Tibial nerve (tissue), 4 donors: ENCODE data around the gene A3GALT2.

Source experiments
- EP300 ChIP-seq, 2 donors: sonication (generic); formaldehyde crosslinking; IDR thresholded peaks; one replicate each; pipeline ENCODE4 v1.6.1; 2017; ENCODE audit warnings: antibody characterized with exemption in 2 of 2, mild to moderate bottlenecking in 1 of 2
- POLR2A ChIP-seq, 2 donors: fragments of 450-650 bp; IDR thresholded peaks; one replicate each; pipeline ENCODE4 v1.6.1; 2017; ENCODE audit warnings: antibody characterized with exemption in 2 of 2, mild to moderate bottlenecking in 2 of 2, moderate library complexity in 2 of 2
- TF ChIP-seq, protein P1 (sequence below), 5 experiments: fragments of 200-600 bp in 3 of 5; fragments of 450-650 bp in 2 of 5; sonication (generic) in 3 of 5; IDR thresholded peaks; one replicate each; pipeline ENCODE4 v1.5.1; 2016 to 2019; ENCODE audit warnings: antibody characterized with exemption in 5 of 5, mild to moderate bottlenecking in 3 of 5, moderate library complexity in 2 of 5

DNA sequence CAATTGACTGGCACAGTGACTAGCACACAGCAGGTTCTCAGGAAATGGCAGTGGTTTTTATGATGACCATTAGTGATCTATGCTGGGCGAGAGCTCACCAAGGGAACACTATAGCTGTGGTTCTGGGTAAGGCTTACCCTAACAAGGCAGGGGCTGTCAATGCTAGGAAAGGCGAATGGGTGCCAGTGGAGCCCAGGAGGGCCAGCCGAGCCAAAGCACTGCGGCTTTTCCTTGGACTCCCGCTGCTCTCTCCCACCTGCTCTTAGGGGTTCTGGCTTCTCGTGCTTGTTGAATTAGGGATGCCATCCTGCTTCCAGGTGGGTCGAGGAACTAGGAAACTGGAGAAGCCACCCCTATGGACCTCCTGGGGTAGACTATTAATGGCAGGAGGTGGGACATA, 10.0 kb upstream of the A3GALT2 start:
- TF ChIP-seq POLR2A (IDR thresholded peaks at IDR 0.05) (no peak), EP300 (IDR thresholded peaks at IDR 0.05) (no peak)
- TF ChIP-seq, protein P1, sequence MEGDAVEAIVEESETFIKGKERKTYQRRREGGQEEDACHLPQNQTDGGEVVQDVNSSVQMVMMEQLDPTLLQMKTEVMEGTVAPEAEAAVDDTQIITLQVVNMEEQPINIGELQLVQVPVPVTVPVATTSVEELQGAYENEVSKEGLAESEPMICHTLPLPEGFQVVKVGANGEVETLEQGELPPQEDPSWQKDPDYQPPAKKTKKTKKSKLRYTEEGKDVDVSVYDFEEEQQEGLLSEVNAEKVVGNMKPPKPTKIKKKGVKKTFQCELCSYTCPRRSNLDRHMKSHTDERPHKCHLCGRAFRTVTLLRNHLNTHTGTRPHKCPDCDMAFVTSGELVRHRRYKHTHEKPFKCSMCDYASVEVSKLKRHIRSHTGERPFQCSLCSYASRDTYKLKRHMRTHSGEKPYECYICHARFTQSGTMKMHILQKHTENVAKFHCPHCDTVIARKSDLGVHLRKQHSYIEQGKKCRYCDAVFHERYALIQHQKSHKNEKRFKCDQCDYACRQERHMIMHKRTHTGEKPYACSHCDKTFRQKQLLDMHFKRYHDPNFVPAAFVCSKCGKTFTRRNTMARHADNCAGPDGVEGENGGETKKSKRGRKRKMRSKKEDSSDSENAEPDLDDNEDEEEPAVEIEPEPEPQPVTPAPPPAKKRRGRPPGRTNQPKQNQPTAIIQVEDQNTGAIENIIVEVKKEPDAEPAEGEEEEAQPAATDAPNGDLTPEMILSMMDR (IDR thresholded peaks at IDR 0.05) = no peak
